ENCODE data around the gene ANKHD1.

DNA sequence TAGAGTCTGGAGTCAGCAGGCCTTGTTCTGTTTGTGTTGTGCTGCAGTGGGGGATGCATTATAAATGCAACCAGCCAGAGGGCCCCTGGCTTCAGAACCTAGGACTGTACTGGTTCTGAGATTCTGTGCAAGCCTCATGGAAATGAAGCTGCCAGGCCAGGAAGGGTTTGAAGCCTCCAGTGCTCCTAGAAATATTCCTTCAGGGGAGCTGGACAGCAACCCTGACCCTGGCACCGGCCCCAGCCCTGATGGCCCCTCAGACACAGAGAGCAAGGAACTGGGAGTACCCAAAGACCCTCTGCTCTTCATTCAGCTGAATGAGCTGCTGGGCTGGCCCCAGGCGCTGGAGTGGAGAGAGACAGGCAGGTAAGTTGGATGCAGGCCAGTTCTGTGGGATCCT, 41.5 kb upstream of the ANKHD1 start, which contains the start of gene SLC4A9:
- TF ChIP-seq, protein P1, sequence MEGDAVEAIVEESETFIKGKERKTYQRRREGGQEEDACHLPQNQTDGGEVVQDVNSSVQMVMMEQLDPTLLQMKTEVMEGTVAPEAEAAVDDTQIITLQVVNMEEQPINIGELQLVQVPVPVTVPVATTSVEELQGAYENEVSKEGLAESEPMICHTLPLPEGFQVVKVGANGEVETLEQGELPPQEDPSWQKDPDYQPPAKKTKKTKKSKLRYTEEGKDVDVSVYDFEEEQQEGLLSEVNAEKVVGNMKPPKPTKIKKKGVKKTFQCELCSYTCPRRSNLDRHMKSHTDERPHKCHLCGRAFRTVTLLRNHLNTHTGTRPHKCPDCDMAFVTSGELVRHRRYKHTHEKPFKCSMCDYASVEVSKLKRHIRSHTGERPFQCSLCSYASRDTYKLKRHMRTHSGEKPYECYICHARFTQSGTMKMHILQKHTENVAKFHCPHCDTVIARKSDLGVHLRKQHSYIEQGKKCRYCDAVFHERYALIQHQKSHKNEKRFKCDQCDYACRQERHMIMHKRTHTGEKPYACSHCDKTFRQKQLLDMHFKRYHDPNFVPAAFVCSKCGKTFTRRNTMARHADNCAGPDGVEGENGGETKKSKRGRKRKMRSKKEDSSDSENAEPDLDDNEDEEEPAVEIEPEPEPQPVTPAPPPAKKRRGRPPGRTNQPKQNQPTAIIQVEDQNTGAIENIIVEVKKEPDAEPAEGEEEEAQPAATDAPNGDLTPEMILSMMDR (IDR thresholded peaks at IDR 0.05 in 4 of 5, conservative IDR thresholded peaks at IDR 0.05 in 1 of 5), result no peak
- no peak for TF ChIP-seq POLR2A (IDR thresholded peaks at IDR 0.05)

Data from gastrocnemius medialis (tissue), 4 donors.